Measurements from ENCODE around the gene CERS6. TPM values are rescaled to one million over a fixed set of nuclear protein-coding genes. Genes with fewer than 3 reads are reported as not detected.

The CERS6 gene
- total and polyA plus RNA-seq, 12 donors = 5.0 to 110 (median 29.6) TPM

- intact Hi-C loops (cut with DNase I) = no loop called here
- H3K4me3 ChIP-seq = peak overlapping the region in 1 of 4 donors; percentile 1
- 8 to 17% (median 13%) methylated on average over 3 of the region's 3 CpGs for WGBS, 4 donors
Observed at GRCh38 chr2:168466834-168467565, 10.9 kb downstream of the CERS6 start.

GRCh38 chr2:168467729-168468128, 11.7 kb downstream of the CERS6 start:
- H3K27ac ChIP-seq = no peak overlapping the region
- DNase-seq = no peak
- H3K4me1 ChIP-seq (replicated peaks in 1 of 2) = peaks cover 6 to 34% of the 10 kb centered on the region in 2 donors
- H3K27me3 ChIP-seq = no peaks in the 10 kb centered on the region
- H3K9me3 ChIP-seq (replicated peaks in 1 of 3) = no peaks in the 10 kb centered on the region
- no peak overlapping the region for H3K4me3 ChIP-seq
- intact Hi-C loops (cut with DNase I) = no loop called here
- WGBS, 4 donors = 90 to 95% (median 92%) methylated on average over 2 of the region's 2 CpGs
- H3K36me3 ChIP-seq (replicated peaks in 1 of 2) = no peaks in the 10 kb centered on the region
- TF ChIP-seq POLR2A (IDR thresholded peaks at IDR 0.05) (no peak), CTCF (IDR thresholded peaks at IDR 0.05) (no peak)

More at GRCh38 chr2:168466834-168467565, 10.9 kb downstream of the CERS6 start:
- no peaks in the 10 kb centered on the region for H3K36me3 ChIP-seq (replicated peaks in 1 of 2)
- H3K27me3 ChIP-seq = no peaks in the 10 kb centered on the region
- no peaks in the 10 kb centered on the region for H3K9me3 ChIP-seq (replicated peaks in 1 of 3)
- DNase-seq = no peak
- peaks cover 6 to 34% of the 10 kb centered on the region in 2 donors for H3K4me1 ChIP-seq (replicated peaks in 1 of 2)
- H3K27ac ChIP-seq = no peak overlapping the region
- TF ChIP-seq POLR2A (IDR thresholded peaks at IDR 0.05) (no peak), CTCF (IDR thresholded peaks at IDR 0.05) (no peak)

- no peak for TF ChIP-seq POLR2A (IDR thresholded peaks at IDR 0.05)
- no peak for TF ChIP-seq CTCF (IDR thresholded peaks at IDR 0.05)
- H3K36me3 ChIP-seq (replicated peaks in 1 of 2) = no peaks in the 10 kb centered on the region
- intact Hi-C loops (cut with DNase I) = no loop called here
- no peaks in the 10 kb centered on the region for H3K27me3 ChIP-seq
- no peak for DNase-seq
- H3K4me1 ChIP-seq (replicated peaks in 1 of 2) = peaks cover 6 to 40% of the 10 kb centered on the region in 2 donors
- H3K9me3 ChIP-seq (replicated peaks in 1 of 3) = no peaks in the 10 kb centered on the region
- H3K4me3 ChIP-seq = no peak overlapping the region
- no peak overlapping the region for H3K27ac ChIP-seq
Observed at GRCh38 chr2:168468354-168468753, 12.3 kb downstream of the CERS6 start.

GRCh38 chr2:168469281-168469988, 13.4 kb downstream of the CERS6 start:
- H3K27me3 ChIP-seq = no peaks in the 10 kb centered on the region
- H3K4me3 ChIP-seq = no peak overlapping the region
- no peak overlapping the region for H3K27ac ChIP-seq
- no peaks in the 10 kb centered on the region for H3K9me3 ChIP-seq (replicated peaks in 1 of 3)
- TF ChIP-seq CTCF (IDR thresholded peaks at IDR 0.05) = no peak
- TF ChIP-seq POLR2A (IDR thresholded peaks at IDR 0.05) = no peak
- H3K4me1 ChIP-seq (replicated peaks in 1 of 2) = peaks cover 6 to 43% of the 10 kb centered on the region in 2 donors
- intact Hi-C loops (cut with DNase I) = no loop called here
- DNase-seq = no peak
- H3K36me3 ChIP-seq (replicated peaks in 1 of 2) = no peaks in the 10 kb centered on the region
- 84 to 92% (median 89%) methylated on average over 3 of the region's 3 CpGs for WGBS, 4 donors
